ES-I3 (cell line): ENCODE results near the gene PDE11A.
"Not testable (repeated sequence)": the region's sequence is repeated elsewhere in the genome, so short reads cannot be mapped to it uniquely, and the experiment has no call there.

Source experiments
- H3K36me3 ChIP-seq: 2 replicates; pipeline ENCODE4 v1.6.1; 2013; ENCODE audit warnings: mild to moderate bottlenecking, low read length, control low read depth, moderate library complexity; ENCODE audit not compliant: insufficient read depth
- H3K4me1 ChIP-seq: 2 replicates; pipeline ENCODE4 v1.6.1; 2013; ENCODE audit warnings: mild to moderate bottlenecking, control low read depth, low read length; ENCODE audit not compliant: insufficient read depth
- H3K9ac ChIP-seq: 2 replicates; pipeline ENCODE4 v1.6.1; 2013; ENCODE audit warnings: low read depth, mild to moderate bottlenecking, low read length, moderate library complexity
- H3K9me3 ChIP-seq: 2 replicates; pipeline ENCODE4 v1.6.1; 2013; ENCODE audit warnings: mild to moderate bottlenecking, low read length, moderate library complexity; ENCODE audit not compliant: control insufficient read depth, insufficient read depth

Gene PDE11A

DNA sequence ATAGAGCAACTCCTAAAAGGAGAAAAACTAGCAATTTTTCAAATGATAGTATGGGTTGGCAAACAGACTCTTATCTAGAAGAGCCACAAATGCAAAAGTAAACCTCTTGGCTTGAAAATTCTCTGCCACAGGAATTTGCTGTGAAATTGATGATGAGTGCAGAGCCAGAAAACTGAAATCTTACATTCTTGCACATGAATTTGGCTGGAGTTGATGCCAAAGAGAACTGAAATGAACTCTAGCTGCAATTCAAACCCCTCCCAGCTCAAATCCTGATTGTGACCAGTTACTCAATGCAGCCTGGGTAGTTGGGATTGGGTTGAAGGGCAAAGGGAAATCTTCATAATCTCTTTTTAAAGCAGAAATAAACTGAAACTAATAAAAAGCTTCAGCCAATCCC is 266.6 kb downstream of the PDE11A start:
- no peaks in the 10 kb centered on the region for H3K4me1 ChIP-seq
- no peak overlapping the region for H3K9ac ChIP-seq
- H3K9me3 ChIP-seq: no peaks in the 10 kb centered on the region
- H3K36me3 ChIP-seq: no peaks in the 10 kb centered on the region

DNA sequence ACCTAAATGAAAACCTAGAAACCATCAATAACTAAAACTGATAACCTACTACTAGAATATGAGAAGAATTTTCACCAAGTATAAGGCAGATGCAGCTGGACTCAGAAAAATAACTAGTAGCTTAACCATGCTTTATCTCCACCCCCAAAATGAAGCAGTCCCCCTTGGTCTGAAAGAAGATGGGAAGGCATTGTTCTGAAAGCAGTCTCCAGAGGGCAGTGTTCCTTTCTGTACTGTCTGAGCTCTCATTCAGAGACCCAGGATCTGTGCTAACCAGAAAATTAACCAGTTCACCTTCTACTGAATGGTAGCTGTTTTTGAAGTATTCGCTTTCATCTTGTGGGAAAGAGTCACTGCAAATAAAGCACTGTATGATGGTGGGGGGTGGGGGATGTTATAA is 273.0 kb downstream of the PDE11A start:
- no peaks in the 10 kb centered on the region for H3K36me3 ChIP-seq
- no peak overlapping the region for H3K9ac ChIP-seq
- H3K9me3 ChIP-seq: no peaks in the 10 kb centered on the region
- H3K4me1 ChIP-seq: peaks cover 3% of the 10 kb centered on the region; the same call in 1 of the 2 replicates

DNA sequence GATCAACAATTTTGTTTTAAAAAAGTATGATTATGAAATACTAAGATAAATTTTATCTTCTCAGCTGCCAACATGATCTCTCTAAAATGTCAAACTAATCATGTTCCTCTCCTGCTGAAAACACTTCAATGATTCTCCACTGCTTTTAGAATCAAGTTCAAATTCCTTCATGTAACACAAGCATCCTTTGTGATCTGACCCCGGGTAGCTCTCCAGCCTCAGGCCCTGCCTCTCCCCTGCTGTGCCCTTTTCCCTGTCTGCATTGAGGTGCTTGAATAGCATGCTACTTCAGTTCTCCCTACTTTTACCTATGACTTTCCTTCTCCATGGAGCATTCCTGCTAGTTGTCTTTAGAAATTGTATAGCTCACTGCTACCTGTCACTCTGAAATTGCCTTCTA is 274.8 kb downstream of the PDE11A start:
- Histone ChIP-seq H3K4me1 (peaks cover 3% of the 10 kb centered on the region; the same call in 1 of the 2 replicates), H3K9me3 (no peaks in the 10 kb centered on the region), H3K9ac (no peak overlapping the region), H3K36me3 (no peaks in the 10 kb centered on the region)

DNA sequence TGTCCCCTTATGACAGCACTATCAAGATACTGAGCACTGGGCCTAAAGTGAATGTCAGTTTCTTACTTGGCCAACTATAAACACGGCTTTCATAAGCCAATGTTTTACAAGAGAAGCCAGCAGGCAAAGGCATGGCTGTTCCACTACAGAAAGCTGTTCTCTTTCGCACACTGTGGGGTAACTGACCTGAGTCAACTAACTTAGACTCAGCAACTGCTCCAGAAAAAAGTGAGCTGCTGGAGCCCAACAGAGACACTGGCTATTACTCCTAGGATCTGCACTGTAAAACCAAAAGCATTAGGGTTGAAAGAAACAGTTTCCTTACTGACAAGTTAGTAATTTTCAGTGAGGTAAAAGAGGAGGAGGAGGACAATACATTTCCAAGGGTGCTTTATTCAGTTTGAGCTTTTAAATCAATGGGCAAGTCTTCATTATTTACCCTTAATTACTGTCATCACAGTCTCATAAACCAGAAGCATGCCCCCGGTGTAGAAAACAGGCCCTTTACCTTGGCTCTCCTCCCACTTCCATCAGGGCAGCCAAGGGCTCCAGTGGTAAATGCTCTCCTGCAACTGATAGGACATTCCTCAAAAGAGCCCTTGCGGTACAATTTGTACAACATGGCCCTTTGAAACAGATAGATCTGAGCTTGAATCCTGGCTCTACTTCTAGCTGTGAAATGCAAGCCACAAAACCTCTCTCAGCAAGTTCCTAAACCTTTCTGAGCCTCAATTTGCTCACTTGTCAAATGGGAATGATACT is 275.7 kb downstream of the PDE11A start:
- Histone ChIP-seq H3K9me3 (no peaks in the 10 kb centered on the region), H3K36me3 (no peaks in the 10 kb centered on the region), H3K9ac (no peak overlapping the region), H3K4me1 (peaks cover 3% of the 10 kb centered on the region; the same call in 1 of the 2 replicates)

DNA sequence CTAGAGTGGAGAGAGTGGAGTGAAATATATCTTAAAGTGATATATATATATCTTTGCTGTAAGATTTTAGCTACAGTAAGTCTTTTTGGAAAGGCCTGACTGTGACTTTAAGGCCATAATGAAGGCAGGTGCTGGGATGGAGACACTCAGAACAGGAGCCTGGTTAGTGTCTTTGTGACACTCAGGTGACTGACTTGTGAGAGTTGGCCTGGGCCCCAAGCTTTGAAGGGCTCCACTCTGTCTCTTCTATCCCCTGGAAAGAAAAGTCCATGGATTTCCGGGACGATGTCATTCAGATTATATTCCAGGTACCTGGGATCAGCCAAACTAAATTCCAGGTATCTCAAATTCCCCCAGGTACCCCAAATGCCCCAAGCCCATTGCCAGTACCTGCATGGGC is 276.6 kb downstream of the PDE11A start:
- no peaks in the 10 kb centered on the region for H3K9me3 ChIP-seq
- no peak overlapping the region for H3K9ac ChIP-seq
- H3K4me1 ChIP-seq: peaks cover 3% of the 10 kb centered on the region; the same call in 1 of the 2 replicates
- H3K36me3 ChIP-seq: no peaks in the 10 kb centered on the region

DNA sequence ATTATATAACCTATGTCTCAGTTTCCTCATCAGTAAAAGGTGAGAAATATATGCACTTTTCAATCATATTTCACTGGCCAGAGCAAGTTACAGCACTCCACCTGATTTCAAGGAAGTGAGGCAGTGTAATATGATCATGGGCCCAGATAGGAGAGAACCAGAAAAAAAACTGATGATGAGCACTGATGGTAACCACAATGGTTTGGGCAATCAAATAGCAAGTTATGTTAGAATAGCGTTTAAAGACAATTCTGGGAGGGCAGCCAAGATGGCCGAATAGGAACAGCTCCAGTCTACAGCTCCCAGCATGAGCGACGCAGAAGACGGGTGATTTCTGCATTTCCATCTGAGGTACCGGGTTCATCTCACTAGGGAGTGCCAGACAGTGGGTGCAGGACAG is 287.4 kb downstream of the PDE11A start:
- not testable (repeated sequence) for H3K4me1 ChIP-seq, H3K9me3 ChIP-seq, H3K36me3 ChIP-seq, H3K9ac ChIP-seq

DNA sequence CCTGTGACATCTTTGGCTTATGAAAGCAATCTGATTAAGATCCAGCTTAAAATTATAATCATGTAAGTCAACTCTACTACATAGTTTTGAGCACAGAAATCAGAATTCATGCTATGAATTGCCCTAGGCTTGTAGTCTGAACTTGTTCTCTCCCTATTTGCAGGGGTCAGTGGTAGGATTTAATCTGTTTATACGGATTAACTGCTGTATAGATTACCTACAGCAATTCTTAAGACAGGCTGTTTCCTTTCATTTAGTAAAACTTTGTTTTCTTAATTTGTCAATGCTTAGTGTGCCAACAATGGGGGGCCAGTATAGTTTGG is 287.9 kb downstream of the PDE11A start:
- no peaks in the 10 kb centered on the region for H3K4me1 ChIP-seq
- no peaks in the 10 kb centered on the region for H3K9me3 ChIP-seq
- H3K9ac ChIP-seq: no peak overlapping the region
- H3K36me3 ChIP-seq: no peaks in the 10 kb centered on the region

DNA sequence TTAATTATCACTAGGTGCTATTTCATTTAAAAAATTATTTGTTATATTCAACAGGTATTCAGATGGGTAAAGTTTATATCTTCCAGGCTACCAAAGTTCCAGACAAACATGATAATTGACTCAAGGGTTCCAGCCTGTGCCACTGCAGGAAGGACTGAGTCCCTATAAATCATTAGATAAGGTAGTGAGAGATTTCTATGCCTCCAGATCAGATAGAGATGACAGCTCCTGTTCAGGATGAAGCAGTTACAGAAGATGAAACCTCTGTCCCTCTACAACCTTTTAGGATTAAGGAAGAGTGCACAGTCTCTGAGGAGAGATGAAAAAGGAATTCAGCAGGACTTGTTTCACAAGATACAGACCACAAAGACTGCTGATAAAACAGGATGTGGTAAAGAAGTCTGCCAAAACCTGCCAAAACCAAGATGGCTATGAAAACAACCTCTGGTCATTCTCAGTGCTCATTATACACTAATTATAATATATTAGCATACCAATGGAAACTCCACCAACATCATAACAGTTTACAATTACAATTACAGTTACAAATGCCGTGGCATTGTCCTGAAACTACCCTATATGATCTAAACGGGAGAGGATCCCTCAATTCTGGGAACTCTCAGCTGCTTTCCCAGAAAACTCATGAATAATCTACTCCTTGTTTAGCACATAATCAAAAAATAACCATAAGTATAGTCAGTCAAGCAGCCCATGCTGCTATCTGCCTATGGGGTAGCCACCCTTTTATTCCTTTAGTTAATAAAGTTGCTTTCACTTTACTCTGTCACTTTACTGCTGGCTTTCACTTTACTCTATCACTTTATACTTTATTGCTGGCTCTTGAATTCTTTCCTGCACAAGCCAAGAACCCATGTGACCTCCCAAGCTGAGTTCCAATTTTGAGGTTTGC is 288.5 kb downstream of the PDE11A start:
- Histone ChIP-seq H3K9ac (no peak overlapping the region), H3K36me3 (no peaks in the 10 kb centered on the region), H3K9me3 (no peaks in the 10 kb centered on the region), H3K4me1 (no peaks in the 10 kb centered on the region)

DNA sequence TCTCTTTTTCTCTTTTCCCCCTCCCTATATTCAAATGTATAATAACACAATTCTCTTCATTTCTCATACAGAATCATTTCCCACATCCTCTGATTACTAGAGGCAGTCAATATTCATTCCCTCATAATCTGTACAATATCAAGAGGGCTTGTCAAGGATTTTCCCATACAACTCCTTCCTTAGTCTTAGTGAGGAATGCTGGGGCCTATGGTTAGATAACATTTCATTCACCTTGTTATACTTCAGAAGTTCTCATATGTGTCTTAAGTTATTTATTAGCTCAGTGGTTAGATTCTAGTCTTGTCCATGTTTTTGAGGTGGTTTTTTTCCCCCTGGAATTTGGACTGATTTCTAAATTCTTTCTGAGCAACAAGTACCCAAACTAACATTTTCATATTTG is 289.5 kb downstream of the PDE11A start:
- H3K9ac ChIP-seq: no peak overlapping the region
- no peaks in the 10 kb centered on the region for H3K9me3 ChIP-seq
- no peaks in the 10 kb centered on the region for H3K36me3 ChIP-seq
- no peaks in the 10 kb centered on the region for H3K4me1 ChIP-seq

DNA sequence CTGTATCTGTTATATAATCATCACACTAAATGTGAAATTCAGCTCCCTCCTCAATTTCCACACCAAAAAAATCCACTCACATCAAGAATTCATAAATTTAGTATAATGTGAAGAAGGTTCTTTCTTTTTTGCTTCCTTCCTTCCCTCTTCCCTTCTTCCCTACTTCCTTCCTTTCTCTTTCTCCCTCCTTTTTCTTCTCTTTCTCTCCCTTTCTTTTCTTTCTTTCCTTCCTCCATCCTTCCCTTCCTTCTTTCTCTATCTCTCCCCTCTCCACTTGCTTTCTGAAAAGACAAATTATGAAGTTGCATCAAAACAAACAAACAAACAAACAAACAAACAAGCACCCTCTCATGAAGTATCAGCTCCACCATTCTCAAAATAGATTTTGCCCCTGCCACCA is 290.0 kb downstream of the PDE11A start:
- H3K4me1 ChIP-seq: no peaks in the 10 kb centered on the region
- H3K9me3 ChIP-seq: no peaks in the 10 kb centered on the region
- H3K9ac ChIP-seq: no peak overlapping the region
- H3K36me3 ChIP-seq: no peaks in the 10 kb centered on the region

DNA sequence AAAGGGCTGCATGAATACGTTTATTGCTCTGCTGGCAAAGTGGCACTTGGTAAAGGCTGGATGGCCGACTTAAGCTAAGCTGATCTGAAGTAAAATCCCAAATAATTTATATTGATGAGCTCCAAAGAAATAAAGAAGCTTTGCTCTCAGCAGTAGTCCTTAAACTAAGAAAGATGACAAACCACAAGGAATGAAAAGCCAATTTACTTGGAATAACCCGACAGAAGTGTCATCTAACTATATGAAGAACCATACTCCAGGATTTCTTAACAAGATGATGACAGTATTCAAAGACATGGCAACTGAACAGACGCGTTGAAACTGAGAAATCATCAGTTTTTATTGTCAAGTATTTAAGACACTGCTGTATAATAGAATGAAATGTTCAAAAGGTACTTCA is 294.1 kb downstream of the PDE11A start:
- H3K36me3 ChIP-seq: no peaks in the 10 kb centered on the region
- no peak overlapping the region for H3K9ac ChIP-seq
- no peaks in the 10 kb centered on the region for H3K9me3 ChIP-seq
- no peaks in the 10 kb centered on the region for H3K4me1 ChIP-seq

DNA sequence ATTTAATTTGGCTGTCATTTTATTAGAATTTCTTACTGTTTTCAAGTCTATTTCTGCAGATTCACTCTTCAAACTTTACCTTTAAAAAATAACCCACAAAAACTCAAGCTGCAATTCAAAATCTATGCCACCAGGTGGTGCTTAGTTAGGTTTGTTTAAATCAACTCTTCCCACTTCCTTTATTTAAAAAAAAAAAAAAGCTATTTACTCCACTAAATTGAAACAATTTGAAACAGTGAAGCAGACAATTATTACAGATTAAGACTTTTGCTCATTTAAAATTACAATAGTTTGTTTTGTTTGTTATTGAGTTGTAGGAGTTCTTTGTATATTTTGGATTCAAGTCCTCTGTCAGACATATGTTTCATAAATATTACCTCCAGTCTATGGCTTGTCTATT is 300.0 kb downstream of the PDE11A start:
- H3K9ac ChIP-seq: no peak overlapping the region
- no peaks in the 10 kb centered on the region for H3K9me3 ChIP-seq
- no peaks in the 10 kb centered on the region for H3K36me3 ChIP-seq
- no peaks in the 10 kb centered on the region for H3K4me1 ChIP-seq

DNA sequence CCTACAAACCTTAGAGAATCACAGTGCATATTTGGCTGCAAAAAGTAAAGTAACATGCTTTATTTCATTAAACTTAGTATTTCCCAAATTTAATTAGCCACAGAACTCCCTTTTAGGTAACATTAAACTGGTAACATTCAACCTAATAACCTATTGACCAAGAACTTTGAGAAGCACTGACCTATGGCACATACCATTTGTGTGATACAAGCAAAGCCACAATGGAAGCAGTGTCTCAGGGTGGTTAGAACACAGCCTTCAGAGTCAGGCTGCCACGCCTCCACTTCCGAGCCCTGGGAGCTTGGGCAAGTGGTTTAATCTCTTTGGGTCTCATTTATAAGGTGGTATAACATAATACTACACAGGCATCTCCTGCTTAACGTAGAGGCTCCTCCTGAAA is 301.4 kb downstream of the PDE11A start:
- Histone ChIP-seq H3K4me1 (no peaks in the 10 kb centered on the region), H3K9me3 (no peaks in the 10 kb centered on the region), H3K9ac (no peak overlapping the region), H3K36me3 (no peaks in the 10 kb centered on the region)

DNA sequence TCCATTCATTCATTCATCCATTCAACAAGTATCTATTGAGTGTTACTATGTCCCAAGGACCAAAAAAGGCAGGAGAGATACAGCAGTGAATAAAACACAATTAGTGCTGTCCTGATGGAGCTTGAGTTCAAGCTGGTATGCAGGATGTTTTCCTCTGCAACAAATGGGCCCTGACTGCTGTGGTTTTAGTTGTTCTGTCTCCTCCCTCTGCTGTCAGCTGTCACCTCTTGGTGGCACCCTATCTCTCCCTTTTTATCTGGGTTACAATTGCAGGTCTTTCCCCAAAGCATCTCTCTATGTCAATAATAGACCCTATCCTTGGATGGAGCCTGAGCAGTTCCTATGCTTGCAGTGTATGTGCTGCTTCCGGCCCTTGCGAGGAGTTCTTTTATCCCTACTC is 304.8 kb downstream of the PDE11A start:
- H3K9ac ChIP-seq: no peak overlapping the region

DNA sequence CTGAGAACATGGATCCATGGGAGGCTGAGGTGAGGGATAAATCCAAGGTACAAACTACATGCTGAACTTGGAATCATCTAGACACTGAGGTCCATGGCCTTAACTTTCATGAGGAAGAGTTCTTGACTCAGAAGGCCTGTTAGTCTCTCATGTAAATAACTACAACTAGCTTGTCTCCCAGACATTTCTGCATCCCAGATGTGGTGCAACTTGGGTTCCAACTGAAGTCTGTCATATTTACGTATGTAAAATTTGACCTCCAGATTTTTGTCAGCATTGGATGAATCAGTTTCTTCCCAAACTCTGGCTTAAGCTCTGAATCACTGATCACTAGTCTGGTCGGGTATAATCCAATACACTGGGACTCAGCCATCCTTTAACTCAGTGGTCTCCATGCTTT is 306.9 kb downstream of the PDE11A start:
- Histone ChIP-seq H3K4me1 (no peaks in the 10 kb centered on the region; the same call in 1 of the 2 replicates), H3K9me3 (no peaks in the 10 kb centered on the region), H3K9ac (no peak overlapping the region), H3K36me3 (no peaks in the 10 kb centered on the region)

More for the DNA sequence above, 304.8 kb downstream of the PDE11A start:
- Histone ChIP-seq H3K9me3 (no peaks in the 10 kb centered on the region), H3K36me3 (no peaks in the 10 kb centered on the region), H3K4me1 (no peaks in the 10 kb centered on the region; the same call in 1 of the 2 replicates)
